ENCODE results near the gene MCF2L. TPM values are rescaled to one million over a fixed set of nuclear protein-coding genes. Genes with fewer than 3 reads are reported as not detected.

MCF2L gene
- total RNA-seq, 2 donors from 2014 or later, result 48.0 to 49.9 TPM

DNA sequence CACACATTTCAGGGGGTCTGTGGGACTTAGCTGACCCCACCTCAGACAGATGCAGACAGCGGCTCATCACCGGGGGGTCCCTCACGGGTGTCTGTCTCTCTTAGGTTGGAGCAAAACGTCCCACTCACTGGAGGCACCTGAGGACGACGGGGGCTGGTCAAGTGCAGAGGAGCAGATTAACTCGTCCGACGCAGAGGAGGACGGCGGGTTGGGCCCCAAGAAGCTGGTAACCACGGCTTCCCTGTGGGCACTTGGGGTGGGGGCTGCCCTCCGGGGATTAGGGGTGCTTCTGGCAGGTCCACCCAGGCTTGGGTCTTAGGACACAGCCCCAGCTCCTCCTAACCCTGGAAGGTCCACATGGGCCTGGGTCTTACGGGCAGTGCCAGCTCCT lies 125.4 kb downstream of the MCF2L start:
- WGBS, 2 experiments (ENCODE audit: insufficient coverage in 1 of 2, insufficient read length in 1 of 2), result 76 to 93% methylated on average over 6 to 14 of the region's 14 CpGs
- peaks cover 2% of the 10 kb centered on the region for H3K27me3 Mint-ChIP-seq (ENCODE audit: insufficient read depth)

DNA sequence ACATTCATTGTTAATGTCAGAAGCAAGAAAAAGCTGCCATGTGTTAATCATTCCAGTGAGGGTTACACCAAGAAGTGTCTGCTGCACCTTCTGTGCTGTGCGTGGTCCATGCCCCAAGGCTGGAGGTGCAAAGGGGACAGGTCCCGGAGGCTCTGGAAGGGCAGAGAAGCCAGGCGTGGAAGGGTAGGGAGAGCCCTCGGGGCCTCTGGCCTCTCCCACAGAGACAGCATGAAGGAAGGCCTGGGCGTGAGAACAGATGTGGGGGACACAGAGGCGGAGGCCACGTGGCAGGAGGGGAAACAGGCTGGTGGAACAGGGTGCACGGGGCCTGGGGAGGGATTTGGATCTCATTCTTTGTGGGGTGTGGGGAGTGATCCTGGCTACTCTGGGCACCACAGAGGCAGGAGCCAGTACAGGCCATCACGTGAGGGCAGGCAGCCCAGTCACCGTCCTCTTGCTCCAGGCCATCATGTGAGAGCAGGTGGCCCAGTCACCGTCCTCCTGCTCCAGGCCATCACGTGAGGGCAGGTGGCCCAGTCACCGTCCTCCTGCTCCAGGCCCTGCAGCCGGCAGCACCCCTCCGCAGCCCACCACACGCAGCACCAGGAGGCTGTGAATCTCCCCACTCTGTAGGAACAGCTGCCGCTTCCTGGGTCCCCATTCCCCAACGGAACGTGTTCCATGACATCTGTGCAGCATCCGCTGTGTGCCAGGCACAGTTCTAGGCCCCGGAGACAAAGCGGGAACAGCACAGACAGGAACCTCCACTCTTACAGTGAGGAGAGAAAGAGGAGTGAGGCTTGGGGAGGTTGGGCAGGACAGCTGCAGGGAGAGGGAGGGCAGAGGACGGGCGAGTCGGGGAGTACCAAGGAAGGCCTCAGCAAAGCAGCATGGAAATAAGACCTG lies 126.4 kb downstream of the MCF2L start:
- Histone ChIP-seq H3K27ac (ENCODE audit: low read depth, low read length) (no peak overlapping the region), H3K9ac (ENCODE audit: extremely low read depth, low read length, poor library complexity, severe bottlenecking) (no peak overlapping the region), H3K4me1 (ENCODE audit: control insufficient read depth, insufficient read depth, low read length) (no peaks in the 10 kb centered on the region), H3K9me3 (ENCODE audit: control insufficient read depth, low read length) (no peaks in the 10 kb centered on the region), H3K27me3 (ENCODE audit: control insufficient read depth, insufficient read depth, low read length, poor library complexity, severe bottlenecking) (no peaks in the 10 kb centered on the region), H3K4me3 (ENCODE audit: low read length) (no peak overlapping the region), H3K36me3 (ENCODE audit: control insufficient read depth, insufficient read depth, low read length) (no peaks in the 10 kb centered on the region)
- Mint-ChIP-seq H3K4me3 (no peak overlapping the region), H3K9me3 (no peaks in the 10 kb centered on the region), H3K27me3 (ENCODE audit: insufficient read depth) (peaks cover 2% of the 10 kb centered on the region), H3K27ac (no peak overlapping the region), H3K36me3 (ENCODE audit: low read depth) (peaks cover 10% of the 10 kb centered on the region), H3K4me1 (peaks cover 3% of the 10 kb centered on the region)
- WGBS, 2 experiments (ENCODE audit: insufficient coverage in 1 of 2, insufficient read length in 1 of 2), result 90 to 94% methylated on average over 15 to 25 of the region's 25 CpGs
- TF ChIP-seq, protein P1, sequence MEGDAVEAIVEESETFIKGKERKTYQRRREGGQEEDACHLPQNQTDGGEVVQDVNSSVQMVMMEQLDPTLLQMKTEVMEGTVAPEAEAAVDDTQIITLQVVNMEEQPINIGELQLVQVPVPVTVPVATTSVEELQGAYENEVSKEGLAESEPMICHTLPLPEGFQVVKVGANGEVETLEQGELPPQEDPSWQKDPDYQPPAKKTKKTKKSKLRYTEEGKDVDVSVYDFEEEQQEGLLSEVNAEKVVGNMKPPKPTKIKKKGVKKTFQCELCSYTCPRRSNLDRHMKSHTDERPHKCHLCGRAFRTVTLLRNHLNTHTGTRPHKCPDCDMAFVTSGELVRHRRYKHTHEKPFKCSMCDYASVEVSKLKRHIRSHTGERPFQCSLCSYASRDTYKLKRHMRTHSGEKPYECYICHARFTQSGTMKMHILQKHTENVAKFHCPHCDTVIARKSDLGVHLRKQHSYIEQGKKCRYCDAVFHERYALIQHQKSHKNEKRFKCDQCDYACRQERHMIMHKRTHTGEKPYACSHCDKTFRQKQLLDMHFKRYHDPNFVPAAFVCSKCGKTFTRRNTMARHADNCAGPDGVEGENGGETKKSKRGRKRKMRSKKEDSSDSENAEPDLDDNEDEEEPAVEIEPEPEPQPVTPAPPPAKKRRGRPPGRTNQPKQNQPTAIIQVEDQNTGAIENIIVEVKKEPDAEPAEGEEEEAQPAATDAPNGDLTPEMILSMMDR (conservative IDR thresholded peaks at IDR 0.05), result no peak
- DNase-seq, result no peak

More for the DNA sequence above, 125.4 kb downstream of the MCF2L start:
- no peaks in the 10 kb centered on the region for H3K9me3 Mint-ChIP-seq
- Histone ChIP-seq H3K27me3 (ENCODE audit: control insufficient read depth, insufficient read depth, low read length, poor library complexity, severe bottlenecking) (no peaks in the 10 kb centered on the region), H3K9me3 (ENCODE audit: control insufficient read depth, low read length) (no peaks in the 10 kb centered on the region), H3K4me1 (ENCODE audit: control insufficient read depth, insufficient read depth, low read length) (no peaks in the 10 kb centered on the region), H3K27ac (ENCODE audit: low read depth, low read length) (no peak overlapping the region), H3K9ac (ENCODE audit: extremely low read depth, low read length, poor library complexity, severe bottlenecking) (no peak overlapping the region), H3K36me3 (ENCODE audit: control insufficient read depth, insufficient read depth, low read length) (no peaks in the 10 kb centered on the region), H3K4me3 (ENCODE audit: low read length) (no peak overlapping the region)
- no peak overlapping the region for H3K4me3 Mint-ChIP-seq
- H3K27ac Mint-ChIP-seq, result no peak overlapping the region
- H3K4me1 Mint-ChIP-seq, result peaks cover 8% of the 10 kb centered on the region
- TF ChIP-seq, protein P1 (conservative IDR thresholded peaks at IDR 0.05), result no peak
- H3K36me3 Mint-ChIP-seq (ENCODE audit: low read depth), result peaks cover 13% of the 10 kb centered on the region
- no peak for DNase-seq

DNA sequence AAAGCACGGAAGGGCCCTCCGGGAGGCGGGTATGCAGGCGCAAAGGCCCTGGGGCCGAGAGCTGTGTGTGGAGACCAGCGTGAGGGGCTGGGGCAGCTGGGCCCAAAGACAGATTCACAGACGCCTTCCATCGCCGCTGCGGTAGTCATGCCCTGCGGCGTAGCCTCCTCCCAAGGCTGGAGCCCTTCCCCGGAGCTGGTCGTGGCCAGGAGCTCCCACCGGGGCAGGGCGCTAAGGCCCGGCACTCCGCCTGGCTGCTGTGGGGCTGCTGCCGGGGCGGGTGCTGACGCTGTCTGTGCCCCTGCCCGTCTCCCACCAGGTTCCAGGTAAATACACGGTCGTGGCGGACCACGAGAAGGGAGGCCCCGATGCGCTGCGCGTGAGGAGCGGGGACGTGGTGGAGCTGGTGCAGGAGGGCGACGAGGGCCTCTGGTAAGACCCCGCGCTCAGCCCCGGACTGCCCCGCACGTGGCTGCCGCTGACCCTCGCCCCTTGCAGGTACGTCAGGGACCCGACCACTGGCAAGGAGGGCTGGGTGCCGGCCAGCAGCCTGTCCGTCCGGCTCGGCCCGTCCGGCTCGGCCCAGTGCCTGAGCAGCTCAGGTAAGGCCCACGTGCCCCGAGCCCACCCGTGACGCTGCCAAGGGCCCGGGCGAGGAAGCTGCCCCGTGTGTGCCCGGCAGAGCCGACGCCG lies 127.2 kb downstream of the MCF2L start:
- H3K4me3 ChIP-seq (ENCODE audit: low read length), result no peak overlapping the region
- no peak overlapping the region for H3K27ac Mint-ChIP-seq
- peaks cover 2% of the 10 kb centered on the region for H3K9me3 Mint-ChIP-seq
- DNase-seq, result no peak
- H3K36me3 Mint-ChIP-seq (ENCODE audit: low read depth), result peaks cover 5% of the 10 kb centered on the region
- H3K27me3 ChIP-seq (ENCODE audit: control insufficient read depth, insufficient read depth, low read length, poor library complexity, severe bottlenecking), result no peaks in the 10 kb centered on the region
- H3K9me3 ChIP-seq (ENCODE audit: control insufficient read depth, low read length), result no peaks in the 10 kb centered on the region
- H3K4me1 Mint-ChIP-seq, result no peaks in the 10 kb centered on the region
- H3K27ac ChIP-seq (ENCODE audit: low read depth, low read length), result no peak overlapping the region
- TF ChIP-seq, protein P1 (conservative IDR thresholded peaks at IDR 0.05), result no peak
- no peaks in the 10 kb centered on the region for H3K4me1 ChIP-seq (ENCODE audit: control insufficient read depth, insufficient read depth, low read length)
- no peak overlapping the region for H3K4me3 Mint-ChIP-seq
- H3K9ac ChIP-seq (ENCODE audit: extremely low read depth, low read length, poor library complexity, severe bottlenecking), result no peak overlapping the region
- 95 to 98% methylated on average over 49 to 61 of the region's 61 CpGs for WGBS, 2 experiments (ENCODE audit: insufficient coverage in 1 of 2, insufficient read length in 1 of 2)
- H3K27me3 Mint-ChIP-seq (ENCODE audit: insufficient read depth), result no peaks in the 10 kb centered on the region
- H3K36me3 ChIP-seq (ENCODE audit: control insufficient read depth, insufficient read depth, low read length), result no peaks in the 10 kb centered on the region
